ENCODE measurements around the gene ZNF827.

The ZNF827 gene

GRCh38 chr4:145722561-145722960 is 216.1 kb downstream of the ZNF827 start:
- no peak for DNase-seq (ENCODE audit: low read depth in 2 of 2, low spot score in 1 of 2)

GRCh38 chr4:145720656-145721055 is 218.0 kb downstream of the ZNF827 start:
- no peak for DNase-seq (ENCODE audit: low read depth in 2 of 2, low spot score in 1 of 2)

- DNase-seq (ENCODE audit: low read depth in 2 of 2, low spot score in 1 of 2): no peak
Observed at GRCh38 chr4:145719752-145720624, 218.6 kb downstream of the ZNF827 start.

GRCh38 chr4:145716661-145717200 is 221.9 kb downstream of the ZNF827 start:
- DNase-seq (ENCODE audit: low read depth in 2 of 2, low spot score in 1 of 2): no peak

- DNase-seq (ENCODE audit: low read depth in 2 of 2, low spot score in 1 of 2): no peak
Observed at GRCh38 chr4:145716200-145716599, 222.4 kb downstream of the ZNF827 start.

- no peak for DNase-seq (ENCODE audit: low read depth in 2 of 2, low spot score in 1 of 2)
Observed at GRCh38 chr4:145709843-145710242, 228.8 kb downstream of the ZNF827 start.

- DNase-seq (ENCODE audit: low read depth in 2 of 2, low spot score in 1 of 2): no peak
Observed at GRCh38 chr4:145709336-145709735, 229.3 kb downstream of the ZNF827 start.
